SK-N-SH (cell line): ENCODE results near the gene ZMIZ1.

Source experiments
- CTCF ChIP-seq: fragments of 200-600 bp; sonication (generic); IDR thresholded peaks from 2 replicates; pipeline ENCODE4 v1.6.1; 2017; ENCODE audit warnings: antibody characterized with exemption, mild to moderate bottlenecking, moderate library complexity
- EZH2phosphoT487 ChIP-seq: fragments of 200-600 bp; sonication (generic); IDR thresholded peaks from 2 replicates; pipeline ENCODE4 v1.6.1; 2017; ENCODE audit warnings: low read depth, mixed run types, mild to moderate bottlenecking, antibody characterized with exemption, moderate library complexity, borderline replicate concordance
- GABPA ChIP-seq: IDR thresholded peaks from 2 replicates; pipeline ENCODE4 v1.4.0; 2012; ENCODE audit warnings: low read depth, mild to moderate bottlenecking
- MAX ChIP-seq: IDR thresholded peaks from 2 replicates; pipeline ENCODE4 v1.4.0; 2012; ENCODE audit warnings: low read depth
- NFIC ChIP-seq: IDR thresholded peaks from 2 replicates; pipeline ENCODE4 v1.4.0; 2012; ENCODE audit warnings: borderline replicate concordance
- POLR2AphosphoS5 ChIP-seq: IDR thresholded peaks from 2 replicates; pipeline ENCODE4 v1.6.1; 2012; ENCODE audit warnings: low read depth, low read length
- TAF1 ChIP-seq: IDR thresholded peaks from 2 replicates; pipeline ENCODE4 v1.6.1; 2012; ENCODE audit warnings: low read depth, mild to moderate bottlenecking, low read length, moderate library complexity, borderline replicate concordance

DNA sequence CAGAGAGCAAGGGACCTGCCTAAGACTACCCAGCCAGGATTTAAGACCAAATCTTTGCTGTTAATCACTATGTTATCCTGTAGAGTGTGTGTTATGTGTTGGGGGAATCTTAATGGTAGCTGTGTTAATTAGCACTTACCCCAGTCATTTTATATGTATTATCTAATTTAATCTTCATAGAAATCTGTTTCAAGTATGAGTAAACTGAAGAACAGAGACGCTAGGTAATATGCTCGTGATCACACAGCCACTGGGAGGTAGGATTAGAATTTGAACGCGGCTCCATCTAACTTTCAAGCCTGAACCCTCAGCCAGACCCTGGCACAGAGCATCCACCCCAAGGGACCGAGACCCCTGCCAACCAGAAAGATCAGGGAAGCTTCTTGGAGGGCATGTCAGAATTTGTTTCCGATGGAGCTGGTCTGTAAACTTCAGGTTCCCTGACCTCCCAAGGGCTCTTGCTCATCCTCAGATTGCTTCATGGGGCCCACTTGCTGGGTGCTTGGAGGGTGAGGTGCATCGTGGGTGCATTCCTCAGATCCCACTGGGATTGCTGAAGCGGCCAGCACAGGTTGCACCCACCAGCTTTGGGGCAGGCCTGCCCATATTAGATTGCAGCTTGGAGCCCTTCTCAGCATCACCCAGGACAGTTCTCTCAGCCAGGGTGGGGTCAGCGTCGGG, 105.0 kb downstream of the ZMIZ1 start:
- TF ChIP-seq CTCF (no peak), NFIC (no peak), POLR2AphosphoS5 (no peak), EZH2phosphoT487 (no peak), TAF1 (no peak), GABPA (no peak), MAX (no peak)
